Renal pelvis (tissue), 4 donors: ENCODE measurements around the gene EIF1AD. TPM values are rescaled to one million over a fixed set of nuclear protein-coding genes. Genes with fewer than 3 reads are reported as not detected.
"Not testable (repeated sequence)": the region's sequence is repeated elsewhere in the genome, so short reads cannot be mapped to it uniquely, and the experiment has no call there.

Source experiments
- DNase-seq: peaks from one replicate; pipeline ENCODE4 v3.0.0-alpha.2; 2013
- polyA plus RNA-seq, 3 donors: library from polyadenylated mRNA; unstranded; fragments of 120-200 nt; gene quantifications; one replicate each; pipeline ENCODE4 v1.2.1, GENCODE V29; 2013; ENCODE audit not compliant: insufficient read length in 3 of 3

The EIF1AD gene
- polyA plus RNA-seq, 3 donors, result 27.9 to 29.9 (median 28.2) TPM

- DNase-seq, result no peak
These were observed 31.2 kb upstream of the EIF1AD start for GRCh38 chr11:66032957-66033735.

GRCh38 chr11:66026017-66026529 lies 24.1 kb upstream of the EIF1AD start, which contains the start of gene CATSPER1:
Gene CATSPER1, minus strand, starts transcription at chr11:66026479. Its CDS starts 100 bp downstream, at chr11:66026379.
- DNase-seq, result no peak

GRCh38 chr11:66023186-66023440 lies 21.2 kb upstream of the EIF1AD start:
- not testable (repeated sequence) for DNase-seq

GRCh38 chr11:66022401-66023185 lies 20.6 kb upstream of the EIF1AD start:
- DNase-seq, result peak; percentile 44

- DNase-seq, result no peak
These were observed 18.8 kb upstream of the EIF1AD start for GRCh38 chr11:66020618-66021357.

GRCh38 chr11:66020212-66020611 lies 18.3 kb upstream of the EIF1AD start:
- DNase-seq, result no peak

GRCh38 chr11:66017321-66017720 lies 15.4 kb upstream of the EIF1AD start:
- no peak for DNase-seq

GRCh38 chr11:66016793-66017177 lies 14.8 kb upstream of the EIF1AD start:
- no peak for DNase-seq

- no peak for DNase-seq
These were observed 14.2 kb upstream of the EIF1AD start for GRCh38 chr11:66015936-66016792.

- DNase-seq, result no peak
These were observed 13.5 kb upstream of the EIF1AD start for GRCh38 chr11:66015454-66015881.

GRCh38 chr11:66014804-66015453 lies 13.0 kb upstream of the EIF1AD start:
- no peak for DNase-seq

- no peak for DNase-seq
These were observed 11.8 kb upstream of the EIF1AD start for GRCh38 chr11:66013762-66014100.

GRCh38 chr11:66012946-66013761 lies 11.2 kb upstream of the EIF1AD start:
- no peak for DNase-seq

- no peak for DNase-seq
These were observed 10.5 kb upstream of the EIF1AD start for GRCh38 chr11:66012371-66012945.

GRCh38 chr11:66011785-66012303 lies 9.9 kb upstream of the EIF1AD start, which contains the start of gene CST6:
Gene CST6, plus strand, starts transcription at chr11:66012008. Its CDS starts 37 bp downstream, at chr11:66012045.
- DNase-seq, result no peak

GRCh38 chr11:66011239-66011784 lies 9.4 kb upstream of the EIF1AD start:
- DNase-seq, result peak; percentile 39

- DNase-seq, result not testable (repeated sequence)
These were observed 8.1 kb upstream of the EIF1AD start for GRCh38 chr11:66010036-66010435.

GRCh38 chr11:66008468-66009101 lies 6.6 kb upstream of the EIF1AD start:
- peak; percentile 26 for DNase-seq

GRCh38 chr11:66008095-66008467 lies 6.1 kb upstream of the EIF1AD start:
- no peak for DNase-seq
